ENCODE measurements around the gene DHX34.

Gene DHX34

GRCh38 chr19:47370045-47370611 is 21.0 kb downstream of the DHX34 start:
- no peak overlapping the region for H3K4me2 ChIP-seq (ENCODE audit: low read length)
- peaks cover 74% of the 10 kb centered on the region for H3K36me3 ChIP-seq (ENCODE audit: control insufficient read depth, low read length)
- no peak for TF ChIP-seq EZH2phosphoT487 (IDR thresholded peaks at IDR 0.05; ENCODE audit: borderline replicate concordance, low read length)
- TF ChIP-seq, protein P1, sequence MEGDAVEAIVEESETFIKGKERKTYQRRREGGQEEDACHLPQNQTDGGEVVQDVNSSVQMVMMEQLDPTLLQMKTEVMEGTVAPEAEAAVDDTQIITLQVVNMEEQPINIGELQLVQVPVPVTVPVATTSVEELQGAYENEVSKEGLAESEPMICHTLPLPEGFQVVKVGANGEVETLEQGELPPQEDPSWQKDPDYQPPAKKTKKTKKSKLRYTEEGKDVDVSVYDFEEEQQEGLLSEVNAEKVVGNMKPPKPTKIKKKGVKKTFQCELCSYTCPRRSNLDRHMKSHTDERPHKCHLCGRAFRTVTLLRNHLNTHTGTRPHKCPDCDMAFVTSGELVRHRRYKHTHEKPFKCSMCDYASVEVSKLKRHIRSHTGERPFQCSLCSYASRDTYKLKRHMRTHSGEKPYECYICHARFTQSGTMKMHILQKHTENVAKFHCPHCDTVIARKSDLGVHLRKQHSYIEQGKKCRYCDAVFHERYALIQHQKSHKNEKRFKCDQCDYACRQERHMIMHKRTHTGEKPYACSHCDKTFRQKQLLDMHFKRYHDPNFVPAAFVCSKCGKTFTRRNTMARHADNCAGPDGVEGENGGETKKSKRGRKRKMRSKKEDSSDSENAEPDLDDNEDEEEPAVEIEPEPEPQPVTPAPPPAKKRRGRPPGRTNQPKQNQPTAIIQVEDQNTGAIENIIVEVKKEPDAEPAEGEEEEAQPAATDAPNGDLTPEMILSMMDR (IDR thresholded peaks at IDR 0.05; ENCODE audit: low read depth, low read length, poor library complexity, severe bottlenecking), result no peak
- H3F3A ChIP-seq (ENCODE audit: control insufficient read depth, insufficient read depth), result no peaks in the 10 kb centered on the region
- no peaks in the 10 kb centered on the region for H3K9me3 ChIP-seq (ENCODE audit: control insufficient read depth, insufficient read depth, low read length)
- H4K20me1 ChIP-seq (ENCODE audit: control insufficient read depth, insufficient read depth, low read depth, low read length), result no peaks in the 10 kb centered on the region
- H3K27ac ChIP-seq (ENCODE audit: low read depth, low read length), result no peak overlapping the region
- H3K4me1 ChIP-seq (ENCODE audit: control insufficient read depth, low read length), result no peaks in the 10 kb centered on the region
- H3K4me3 ChIP-seq (ENCODE audit: low read length), result no peak overlapping the region
- H3K9me2 ChIP-seq (replicated peaks; ENCODE audit: control insufficient read depth, low read length), result no peaks in the 10 kb centered on the region
- H3K79me2 ChIP-seq (ENCODE audit: control insufficient read depth, low read length), result no peaks in the 10 kb centered on the region
- no peaks in the 10 kb centered on the region for H3K27me3 ChIP-seq (ENCODE audit: control insufficient read depth, low read length)

- H3K27ac ChIP-seq (ENCODE audit: low read depth, low read length), result no peak overlapping the region
- H3K9me2 ChIP-seq (replicated peaks; ENCODE audit: control insufficient read depth, low read length), result no peaks in the 10 kb centered on the region
- H3K4me1 ChIP-seq (ENCODE audit: control insufficient read depth, low read length), result no peaks in the 10 kb centered on the region
- H3K79me2 ChIP-seq (ENCODE audit: control insufficient read depth, low read length), result no peaks in the 10 kb centered on the region
- TF ChIP-seq EZH2phosphoT487 (IDR thresholded peaks at IDR 0.05; ENCODE audit: borderline replicate concordance, low read length), result no peak
- TF ChIP-seq, protein P1 (IDR thresholded peaks at IDR 0.05; ENCODE audit: low read depth, low read length, poor library complexity, severe bottlenecking), result no peak
- no peak overlapping the region for H3K4me3 ChIP-seq (ENCODE audit: low read length)
- H3K9me3 ChIP-seq (ENCODE audit: control insufficient read depth, insufficient read depth, low read length), result no peaks in the 10 kb centered on the region
- no peaks in the 10 kb centered on the region for H3F3A ChIP-seq (ENCODE audit: control insufficient read depth, insufficient read depth)
- H3K27me3 ChIP-seq (ENCODE audit: control insufficient read depth, low read length), result no peaks in the 10 kb centered on the region
- H4K20me1 ChIP-seq (ENCODE audit: control insufficient read depth, insufficient read depth, low read depth, low read length), result no peaks in the 10 kb centered on the region
- H3K4me2 ChIP-seq (ENCODE audit: low read length), result no peak overlapping the region
- H3K36me3 ChIP-seq (ENCODE audit: control insufficient read depth, low read length), result peaks cover 81% of the 10 kb centered on the region
These were observed 22.1 kb downstream of the DHX34 start for GRCh38 chr19:47371261-47371660.

DNA sequence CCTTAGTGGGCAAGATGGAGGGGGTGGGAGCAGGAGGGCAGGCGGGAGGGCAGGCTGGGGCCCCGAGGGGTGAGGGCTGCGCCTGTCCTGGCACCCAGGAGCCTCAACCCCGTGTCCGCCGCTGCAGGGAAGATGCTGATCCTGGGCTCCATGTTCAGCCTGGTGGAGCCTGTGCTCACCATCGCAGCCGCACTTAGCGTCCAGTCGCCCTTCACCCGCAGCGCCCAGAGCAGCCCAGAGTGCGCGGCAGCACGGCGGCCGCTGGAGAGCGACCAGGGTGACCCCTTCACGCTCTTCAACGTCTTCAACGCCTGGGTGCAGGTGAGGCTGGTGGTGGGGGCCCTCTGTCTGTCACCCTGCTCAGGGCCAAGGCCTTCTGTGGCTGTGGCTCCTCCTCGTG is 23.5 kb downstream of the DHX34 start:
- no peaks in the 10 kb centered on the region for H3K4me1 ChIP-seq (ENCODE audit: control insufficient read depth, low read length)
- no peak overlapping the region for H3K4me2 ChIP-seq (ENCODE audit: low read length)
- no peaks in the 10 kb centered on the region for H3K27me3 ChIP-seq (ENCODE audit: control insufficient read depth, low read length)
- peaks cover 84% of the 10 kb centered on the region for H3K36me3 ChIP-seq (ENCODE audit: control insufficient read depth, low read length)
- H4K20me1 ChIP-seq (ENCODE audit: control insufficient read depth, insufficient read depth, low read depth, low read length), result no peaks in the 10 kb centered on the region
- TF ChIP-seq, protein P1 (IDR thresholded peaks at IDR 0.05; ENCODE audit: low read depth, low read length, poor library complexity, severe bottlenecking), result no peak
- TF ChIP-seq EZH2phosphoT487 (IDR thresholded peaks at IDR 0.05; ENCODE audit: borderline replicate concordance, low read length), result no peak
- no peaks in the 10 kb centered on the region for H3K9me2 ChIP-seq (replicated peaks; ENCODE audit: control insufficient read depth, low read length)
- H3K9me3 ChIP-seq (ENCODE audit: control insufficient read depth, insufficient read depth, low read length), result no peaks in the 10 kb centered on the region
- no peaks in the 10 kb centered on the region for H3K79me2 ChIP-seq (ENCODE audit: control insufficient read depth, low read length)
- H3F3A ChIP-seq (ENCODE audit: control insufficient read depth, insufficient read depth), result no peaks in the 10 kb centered on the region
- no peak overlapping the region for H3K4me3 ChIP-seq (ENCODE audit: low read length)
- no peak overlapping the region for H3K27ac ChIP-seq (ENCODE audit: low read depth, low read length)
